ENCODE results near the gene G0S2. TPM values are rescaled to one million over a fixed set of nuclear protein-coding genes. Genes with fewer than 3 reads are reported as not detected.

The G0S2 gene
- total and polyA plus RNA-seq, 8 donors: 10.6 to 89.1 (median 36.7) TPM

GRCh38 chr1:209648346-209648745, 26.9 kb upstream of the G0S2 start:
- intact Hi-C loops (cut with DNase I): no loop called here
- TF ChIP-seq CTCF (IDR thresholded peaks at IDR 0.05): no peak
- Histone ChIP-seq H3K9me3 (no peaks in the 10 kb centered on the region), H3K36me3 (no peaks in the 10 kb centered on the region), H3K4me3 (peak overlapping the region in 1 of 2 donors; percentile 10), H3K27ac (peak overlapping the region; percentile 50 to 85), H3K27me3 (no peaks in the 10 kb centered on the region), H3K4me1 (peaks cover 44 to 79% of the 10 kb centered on the region in 2 donors)
- DNase-seq (no peak), ATAC-seq (no peak)

- Histone ChIP-seq H3K36me3 (no peaks in the 10 kb centered on the region), H3K27ac (peak overlapping the region; percentile 50 to 85), H3K4me1 (peaks cover 44 to 86% of the 10 kb centered on the region in 2 donors), H3K4me3 (peak overlapping the region in 1 of 2 donors; percentile 10), H3K27me3 (no peaks in the 10 kb centered on the region), H3K9me3 (no peaks in the 10 kb centered on the region)
- ATAC-seq (peak; percentile 8), DNase-seq (no peak)
- no peak for TF ChIP-seq CTCF (IDR thresholded peaks at IDR 0.05)
- intact Hi-C loops (cut with DNase I): no loop called here
Measured at GRCh38 chr1:209648931-209649776, 26.1 kb upstream of the G0S2 start.

- DNase-seq (no peak), ATAC-seq (peak; percentile 2)
- Histone ChIP-seq H3K4me3 (peak overlapping the region in 1 of 2 donors; percentile 35), H3K36me3 (no peaks in the 10 kb centered on the region), H3K4me1 (peaks cover 44 to 86% of the 10 kb centered on the region in 2 donors), H3K27ac (peak overlapping the region; percentile 81 to 85), H3K9me3 (no peaks in the 10 kb centered on the region), H3K27me3 (no peaks in the 10 kb centered on the region)
- TF ChIP-seq CTCF (IDR thresholded peaks at IDR 0.05): no peak
- intact Hi-C loops (cut with DNase I): no loop called here
Measured at GRCh38 chr1:209650454-209650853, 24.8 kb upstream of the G0S2 start.

- Histone ChIP-seq H3K36me3 (no peaks in the 10 kb centered on the region), H3K27me3 (no peaks in the 10 kb centered on the region), H3K4me3 (peak overlapping the region in 1 of 2 donors; percentile 35), H3K9me3 (no peaks in the 10 kb centered on the region), H3K27ac (peak overlapping the region; percentile 81 to 85), H3K4me1 (peaks cover 42 to 93% of the 10 kb centered on the region in 2 donors)
- no peak for TF ChIP-seq CTCF (IDR thresholded peaks at IDR 0.05)
- intact Hi-C loops (cut with DNase I): no loop called here
- ATAC-seq (peak; percentile 75), DNase-seq (peak in 2 of 4 donors; percentile 86 to 93)
Measured at GRCh38 chr1:209651138-209651587, 24.0 kb upstream of the G0S2 start.

GRCh38 chr1:209652121-209652735, 23.0 kb upstream of the G0S2 start, which contains the start of gene LAMB3:
TSS of gene LAMB3 (minus strand) at chr1:209652425. CDS start at chr1:209650944, 1,481 bp downstream.
- intact Hi-C loops (cut with DNase I): no loop called here
- peaks cover 35 to 93% of the 10 kb centered on the region in 2 donors for H3K4me1 ChIP-seq
- H3K9me3 ChIP-seq: no peaks in the 10 kb centered on the region
- H3K27ac ChIP-seq: peak within 1 kb of the TSS; percentile 81 to 85
- peak within 1 kb of the TSS; percentile 7 to 35 for H3K4me3 ChIP-seq
- ATAC-seq (peak; percentile 69), DNase-seq (peak in 3 of 4 donors; percentile 69 to 91 (median 78))
- no peak for TF ChIP-seq CTCF (IDR thresholded peaks at IDR 0.05)
- no peaks in the 10 kb centered on the region for H3K27me3 ChIP-seq
- H3K36me3 ChIP-seq: no peaks in the 10 kb centered on the region
